Effector memory CD4-positive, alpha-beta T cell (primary cell): Measurements from ENCODE around the gene AGMO.

Experiments used
- DNase-seq, 3 donors: peaks; one replicate each; pipeline ENCODE4 v3.0.0-alpha.2; 2020
- H3K27ac ChIP-seq: 2 replicates; pipeline ENCODE4 v1.7.0; 2013; ENCODE audit warnings: mild to moderate bottlenecking, low read length, moderate library complexity; ENCODE audit not compliant: insufficient read depth, poor library complexity, severe bottlenecking
- H3K27me3 ChIP-seq: replicated peaks from 2 replicates; pipeline ENCODE4 v1.7.0; 2013; ENCODE audit warnings: mild to moderate bottlenecking, low read length; ENCODE audit not compliant: insufficient read depth, control insufficient read depth, poor library complexity, severe bottlenecking
- H3K36me3 ChIP-seq: 2 replicates; pipeline ENCODE4 v1.7.0; 2013; ENCODE audit warnings: mild to moderate bottlenecking, low read length, moderate library complexity; ENCODE audit not compliant: control insufficient read depth, insufficient read depth
- H3K4me1 ChIP-seq: 2 replicates; pipeline ENCODE4 v1.7.0; 2013; ENCODE audit warnings: low read length, mild to moderate bottlenecking; ENCODE audit not compliant: control insufficient read depth, insufficient read depth, poor library complexity, severe bottlenecking
- H3K4me3 ChIP-seq: 2 replicates; pipeline ENCODE4 v1.7.0; 2013; ENCODE audit warnings: low read length, low read depth, mild to moderate bottlenecking; ENCODE audit not compliant: insufficient read depth, poor library complexity, severe bottlenecking
- H3K9me3 ChIP-seq: 2 replicates; pipeline ENCODE4 v1.7.0; 2013; ENCODE audit warnings: mild to moderate bottlenecking, low read length, moderate library complexity; ENCODE audit not compliant: control insufficient read depth

AGMO gene

GRCh38 chr7:15399441-15399840, 162.4 kb downstream of the AGMO start:
- H3K27ac ChIP-seq: no peak overlapping the region
- no peaks in the 10 kb centered on the region for H3K27me3 ChIP-seq
- H3K4me1 ChIP-seq: no peaks in the 10 kb centered on the region
- H3K36me3 ChIP-seq: no peaks in the 10 kb centered on the region
- H3K4me3 ChIP-seq: no peak overlapping the region
- no peak for DNase-seq
- peaks cover 3% of the 10 kb centered on the region for H3K9me3 ChIP-seq

DNA sequence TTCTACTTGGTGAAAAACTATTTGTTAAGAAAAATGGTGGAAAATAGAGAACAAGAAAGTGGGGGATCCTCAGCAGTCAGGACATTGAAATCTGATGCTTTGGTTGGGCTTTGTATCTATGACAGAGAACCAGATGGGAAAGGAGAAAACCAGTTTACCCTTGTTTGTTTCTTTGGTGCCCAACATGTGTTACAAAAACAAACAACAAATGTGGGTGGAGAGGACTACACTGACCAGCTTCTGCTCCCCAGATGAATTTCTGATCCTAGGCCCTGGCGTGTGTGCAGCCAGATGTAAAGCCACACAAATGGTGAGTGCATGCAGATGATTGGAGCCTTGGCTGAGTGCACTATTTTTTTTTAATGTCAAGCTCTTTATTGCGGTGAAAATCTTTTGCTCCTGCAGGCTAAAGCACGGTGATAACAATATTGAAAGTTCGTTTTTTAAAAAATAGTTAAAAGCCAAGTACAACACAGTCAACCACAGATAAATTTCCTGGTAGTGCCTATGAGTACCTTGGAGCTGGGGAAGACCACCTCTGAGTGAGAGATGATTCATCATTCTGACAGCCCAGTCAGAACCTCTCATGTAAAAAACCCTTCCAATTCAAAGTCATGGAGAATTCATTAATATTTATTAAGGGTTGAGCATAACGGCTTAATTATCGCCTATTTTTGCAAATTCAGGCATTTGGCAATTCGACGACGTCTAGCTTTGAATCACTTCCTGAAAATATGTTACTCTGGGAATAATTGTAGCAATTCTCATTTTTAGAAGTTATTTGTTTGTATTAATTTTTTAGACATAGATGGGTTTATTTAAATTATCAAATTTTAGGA, 163.7 kb downstream of the AGMO start:
- Histone ChIP-seq H3K27ac (no peak overlapping the region), H3K4me1 (no peaks in the 10 kb centered on the region), H3K9me3 (peaks cover 3% of the 10 kb centered on the region), H3K27me3 (no peaks in the 10 kb centered on the region), H3K36me3 (no peaks in the 10 kb centered on the region), H3K4me3 (no peak overlapping the region)
- DNase-seq: no peak

DNA sequence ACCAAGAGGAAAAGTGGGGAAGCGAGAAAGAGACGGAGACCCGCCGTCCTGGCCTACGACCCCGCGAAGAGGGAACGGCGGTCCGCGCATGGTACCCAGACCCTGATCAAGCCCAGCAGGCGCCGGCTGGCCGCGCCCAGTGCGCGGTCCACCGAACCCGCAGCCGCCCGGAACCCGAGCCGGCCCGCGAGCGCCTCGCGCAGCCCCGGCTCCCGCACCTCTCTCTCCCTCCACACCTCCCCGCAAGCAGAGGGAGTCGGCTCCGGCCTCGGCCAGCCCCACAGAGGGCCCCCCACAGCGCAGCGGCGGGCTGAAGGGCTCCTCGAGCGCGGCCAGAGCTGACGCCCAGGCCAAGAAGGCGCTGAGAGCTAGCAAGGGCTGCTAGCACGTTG, 164.7 kb downstream of the AGMO start:
- Histone ChIP-seq H3K4me1 (no peaks in the 10 kb centered on the region), H3K4me3 (no peak overlapping the region)
- no peak for DNase-seq

GRCh38 chr7:15396210-15397158, 165.3 kb downstream of the AGMO start:
- DNase-seq: no peak
- H3K4me1 ChIP-seq: no peaks in the 10 kb centered on the region
- H3K4me3 ChIP-seq: no peak overlapping the region
- no peaks in the 10 kb centered on the region for H3K27me3 ChIP-seq
- H3K9me3 ChIP-seq: peaks cover 3% of the 10 kb centered on the region
- H3K36me3 ChIP-seq: no peaks in the 10 kb centered on the region
- no peak overlapping the region for H3K27ac ChIP-seq

More for the DNA sequence above, 164.7 kb downstream of the AGMO start:
- Histone ChIP-seq H3K27ac (no peak overlapping the region), H3K9me3 (peaks cover 3% of the 10 kb centered on the region), H3K27me3 (no peaks in the 10 kb centered on the region), H3K36me3 (no peaks in the 10 kb centered on the region)

GRCh38 chr7:15389073-15389472, 172.7 kb downstream of the AGMO start:
- no peaks in the 10 kb centered on the region for H3K27me3 ChIP-seq
- no peak for DNase-seq
- H3K27ac ChIP-seq: no peak overlapping the region
- H3K36me3 ChIP-seq: no peaks in the 10 kb centered on the region
- no peaks in the 10 kb centered on the region for H3K9me3 ChIP-seq
- H3K4me3 ChIP-seq: no peak overlapping the region
- no peaks in the 10 kb centered on the region for H3K4me1 ChIP-seq

GRCh38 chr7:15378494-15379145, 183.2 kb downstream of the AGMO start:
- no peaks in the 10 kb centered on the region for H3K9me3 ChIP-seq
- H3K36me3 ChIP-seq: no peaks in the 10 kb centered on the region
- H3K27me3 ChIP-seq: no peaks in the 10 kb centered on the region
- no peaks in the 10 kb centered on the region for H3K4me1 ChIP-seq
- H3K4me3 ChIP-seq: no peak overlapping the region
- DNase-seq: no peak
- H3K27ac ChIP-seq: no peak overlapping the region

DNA sequence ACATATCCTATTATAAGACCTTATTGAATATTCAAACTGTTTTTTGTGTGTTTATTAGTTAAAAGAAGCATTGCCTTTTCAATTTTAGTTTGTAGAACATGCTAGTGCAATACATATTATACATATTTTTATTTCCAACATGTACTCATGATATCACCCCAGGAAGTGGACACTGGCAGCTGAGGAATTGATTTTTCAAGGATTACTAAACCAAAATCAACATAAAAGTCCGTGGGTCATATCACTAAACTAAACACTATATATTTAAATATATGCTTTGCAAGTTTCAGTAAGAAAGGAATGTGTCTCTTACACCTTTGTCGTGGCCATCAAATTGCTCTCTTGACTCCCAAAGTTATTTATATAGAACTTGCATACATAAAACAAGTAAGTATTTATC, 185.2 kb downstream of the AGMO start:
- Histone ChIP-seq H3K9me3 (no peaks in the 10 kb centered on the region), H3K4me1 (no peaks in the 10 kb centered on the region), H3K27me3 (no peaks in the 10 kb centered on the region), H3K4me3 (no peak overlapping the region), H3K36me3 (no peaks in the 10 kb centered on the region), H3K27ac (no peak overlapping the region)
- DNase-seq: no peak

DNA sequence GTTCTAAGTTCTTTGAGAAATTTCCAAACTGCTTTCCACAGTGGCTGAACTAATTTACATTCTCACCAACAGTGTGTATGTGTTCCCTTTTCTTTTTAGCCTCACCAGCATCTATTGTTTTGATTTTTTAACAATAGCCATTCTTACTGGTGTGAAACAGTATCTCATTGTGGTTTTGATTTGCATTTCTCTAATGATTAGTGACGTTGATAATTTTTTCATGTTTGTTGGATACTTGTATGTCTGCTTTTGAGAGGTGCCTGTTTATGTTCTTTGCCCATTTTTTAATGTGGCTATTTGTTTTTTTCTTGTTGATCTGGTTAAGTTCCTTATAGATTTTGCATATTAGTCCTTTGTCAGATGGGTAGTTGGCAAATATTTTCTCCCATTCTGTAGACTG, 191.4 kb downstream of the AGMO start:
- no peak overlapping the region for H3K27ac ChIP-seq
- no peaks in the 10 kb centered on the region for H3K9me3 ChIP-seq
- H3K27me3 ChIP-seq: no peaks in the 10 kb centered on the region
- no peak overlapping the region for H3K4me3 ChIP-seq
- H3K4me1 ChIP-seq: no peaks in the 10 kb centered on the region
- no peak for DNase-seq
- H3K36me3 ChIP-seq: no peaks in the 10 kb centered on the region

GRCh38 chr7:15368653-15369052, 193.2 kb downstream of the AGMO start:
- Histone ChIP-seq H3K27me3 (no peaks in the 10 kb centered on the region), H3K27ac (no peak overlapping the region), H3K9me3 (no peaks in the 10 kb centered on the region), H3K4me3 (no peak overlapping the region), H3K4me1 (no peaks in the 10 kb centered on the region), H3K36me3 (no peaks in the 10 kb centered on the region)
- DNase-seq: no peak
